HG03565 (cell line): Measurements from ENCODE around the gene GPC6.

ENCODE experiments used
- ATAC-seq: cut with Tn5 transposase; IDR thresholded peaks from one replicate; pipeline ENCODE4 v1.9.1; 2021; ENCODE audit warnings: mild to moderate bottlenecking, moderate library complexity; ENCODE audit not compliant: unreplicated experiment

Gene GPC6

DNA sequence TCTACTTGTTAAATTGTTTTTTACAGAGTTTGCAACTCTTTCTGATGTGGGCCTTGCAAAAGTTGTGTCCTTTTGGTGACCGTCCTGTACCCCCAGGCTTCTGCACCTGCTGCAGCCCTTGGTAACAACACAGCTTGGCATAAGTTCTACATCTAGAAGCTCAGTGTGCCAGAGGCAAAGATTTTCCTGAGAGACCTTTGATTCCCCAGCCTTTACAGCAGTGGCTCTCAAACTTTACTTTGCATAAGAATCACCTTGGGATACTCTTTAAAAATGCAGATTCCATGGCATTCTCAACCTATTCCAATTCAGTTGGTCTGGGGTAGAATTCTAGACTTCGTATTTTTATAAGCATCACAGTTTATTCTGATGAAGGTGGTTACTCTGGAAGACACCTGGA is 991.9 kb downstream of the GPC6 start:
- ATAC-seq = no peak

GRCh38 chr13:94218951-94219350 is 992.3 kb downstream of the GPC6 start:
- no peak for ATAC-seq

DNA sequence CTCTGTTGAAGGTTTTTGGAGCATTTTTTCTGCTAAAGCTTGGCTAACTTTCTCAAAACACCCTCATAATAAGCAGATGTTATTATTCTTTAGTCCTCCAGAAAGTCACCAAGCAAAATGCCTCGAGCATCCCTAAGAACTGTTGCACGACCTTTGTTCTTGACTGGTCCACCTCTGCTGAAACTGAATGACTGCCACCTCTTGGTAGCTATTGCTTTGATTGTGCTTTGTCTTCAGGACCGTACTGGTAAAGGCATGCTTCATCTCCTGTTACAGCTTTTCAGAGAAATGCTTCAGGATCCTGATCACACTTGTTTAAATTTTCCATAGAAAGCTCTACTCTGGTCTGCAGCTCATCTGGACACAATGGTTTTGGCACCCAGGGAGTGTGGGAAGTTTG is 998.1 kb downstream of the GPC6 start:
- no peak for ATAC-seq

GRCh38 chr13:94227255-94227879 is 1000.8 kb downstream of the GPC6 start:
- ATAC-seq = no peak

- ATAC-seq = no peak
Observed at GRCh38 chr13:94228763-94229162, 1002.2 kb downstream of the GPC6 start.

- no peak for ATAC-seq
Observed at GRCh38 chr13:94232161-94232950, 1005.7 kb downstream of the GPC6 start.

DNA sequence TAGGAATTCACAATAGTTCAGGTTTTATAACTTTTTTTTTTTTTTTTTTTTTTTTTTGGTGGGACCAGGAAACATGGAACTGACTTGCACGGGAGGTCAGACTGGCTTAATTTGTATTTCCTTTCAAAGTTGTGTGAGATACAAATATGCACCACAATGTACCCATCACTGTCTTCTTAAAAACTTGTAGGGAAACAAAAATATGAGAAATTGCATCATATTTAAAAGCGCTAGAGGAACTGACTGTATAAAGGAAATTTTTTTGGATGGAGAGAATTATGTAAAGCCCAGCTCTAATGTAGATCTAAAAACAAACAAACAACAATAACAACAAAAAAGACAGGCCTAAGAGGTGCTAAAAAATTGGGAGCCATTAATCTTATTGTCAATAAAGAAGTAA is 1006.3 kb downstream of the GPC6 start:
- ATAC-seq = no peak

- ATAC-seq = no peak
Observed at GRCh38 chr13:94233401-94233800, 1006.8 kb downstream of the GPC6 start.

DNA sequence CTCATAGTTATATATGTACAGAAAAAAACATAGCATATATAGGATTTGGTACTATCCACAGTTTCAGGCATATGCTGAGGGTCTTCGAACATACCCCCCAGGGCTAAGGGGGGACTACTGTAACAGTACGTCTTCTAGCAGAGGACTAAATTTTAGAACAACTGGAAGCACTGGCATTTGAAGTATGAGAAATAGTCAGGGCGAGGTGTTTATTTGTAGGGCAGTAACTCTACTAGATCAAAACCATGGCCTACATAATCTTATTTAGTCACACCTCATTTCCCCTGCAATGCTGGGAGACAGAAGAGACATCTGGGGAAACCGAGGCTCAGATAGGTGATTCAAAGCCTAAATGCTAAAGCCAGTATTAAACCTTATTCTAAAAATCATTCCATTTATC is 1007.2 kb downstream of the GPC6 start:
- ATAC-seq = no peak

DNA sequence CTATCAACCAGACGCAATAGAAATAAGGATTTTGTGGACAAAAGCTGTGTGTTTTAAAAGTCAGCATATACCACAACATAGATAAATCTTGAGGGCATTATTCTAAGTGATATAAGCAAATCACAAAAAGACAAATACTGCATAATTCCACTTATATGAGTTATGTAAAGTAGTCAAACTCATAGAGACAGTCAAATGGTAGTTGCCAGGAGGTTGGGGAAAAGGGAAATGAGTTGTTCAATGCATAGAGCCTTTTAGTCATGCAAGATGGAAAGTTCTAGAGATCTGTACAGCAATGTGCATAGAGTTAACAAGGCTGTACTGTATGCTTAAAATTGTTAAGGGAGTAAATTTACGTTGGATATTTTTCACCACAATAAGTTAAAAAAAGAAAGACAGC is 1008.1 kb downstream of the GPC6 start:
- no peak for ATAC-seq

DNA sequence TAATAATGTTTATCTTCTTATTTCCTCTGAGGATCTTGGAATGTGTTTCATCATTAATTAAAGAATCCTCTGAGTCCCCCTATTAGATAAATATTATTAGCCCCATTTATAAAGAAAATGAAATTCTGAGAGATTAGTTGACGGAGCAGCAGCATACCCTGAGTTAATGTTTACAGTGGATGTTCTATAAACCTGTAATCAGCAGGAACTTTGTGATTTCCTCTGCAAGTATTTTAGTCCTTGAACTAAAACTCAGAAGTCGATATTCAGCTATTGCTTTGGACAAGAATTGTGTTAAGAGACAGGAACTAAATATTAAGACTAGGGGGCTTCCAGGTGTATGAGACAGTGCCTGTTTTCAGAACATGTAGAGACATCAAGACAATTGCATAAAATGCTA is 1009.5 kb downstream of the GPC6 start:
- no peak for ATAC-seq

- no peak for ATAC-seq
Observed at GRCh38 chr13:94236872-94237271, 1010.3 kb downstream of the GPC6 start.

GRCh38 chr13:94239135-94239534 is 1012.5 kb downstream of the GPC6 start:
- ATAC-seq = peak; percentile 79

DNA sequence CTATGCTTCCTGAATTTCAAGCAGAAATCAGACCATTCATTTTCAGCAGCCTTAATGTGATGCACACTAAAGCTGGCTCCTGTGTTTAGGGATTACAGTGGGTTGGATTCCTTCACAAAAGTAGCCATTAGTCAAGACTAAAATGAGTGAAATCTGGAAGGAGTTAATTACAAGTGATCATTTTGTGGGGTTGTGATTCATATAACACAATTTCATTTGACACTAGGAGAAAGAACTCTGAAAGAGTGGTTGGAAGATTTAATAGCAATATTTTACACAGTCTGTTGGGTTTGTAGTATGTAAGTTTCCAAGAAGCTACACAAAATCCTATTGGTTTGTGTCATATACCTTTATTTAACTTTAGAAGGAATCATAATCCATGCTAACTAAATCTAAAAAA is 1015.9 kb downstream of the GPC6 start:
- ATAC-seq = no peak

- ATAC-seq = no peak
Observed at GRCh38 chr13:94243551-94243950, 1016.9 kb downstream of the GPC6 start.

- ATAC-seq = no peak
Observed at GRCh38 chr13:94246495-94246894, 1019.9 kb downstream of the GPC6 start.

GRCh38 chr13:94247890-94248289 is 1021.3 kb downstream of the GPC6 start:
- ATAC-seq = no peak

DNA sequence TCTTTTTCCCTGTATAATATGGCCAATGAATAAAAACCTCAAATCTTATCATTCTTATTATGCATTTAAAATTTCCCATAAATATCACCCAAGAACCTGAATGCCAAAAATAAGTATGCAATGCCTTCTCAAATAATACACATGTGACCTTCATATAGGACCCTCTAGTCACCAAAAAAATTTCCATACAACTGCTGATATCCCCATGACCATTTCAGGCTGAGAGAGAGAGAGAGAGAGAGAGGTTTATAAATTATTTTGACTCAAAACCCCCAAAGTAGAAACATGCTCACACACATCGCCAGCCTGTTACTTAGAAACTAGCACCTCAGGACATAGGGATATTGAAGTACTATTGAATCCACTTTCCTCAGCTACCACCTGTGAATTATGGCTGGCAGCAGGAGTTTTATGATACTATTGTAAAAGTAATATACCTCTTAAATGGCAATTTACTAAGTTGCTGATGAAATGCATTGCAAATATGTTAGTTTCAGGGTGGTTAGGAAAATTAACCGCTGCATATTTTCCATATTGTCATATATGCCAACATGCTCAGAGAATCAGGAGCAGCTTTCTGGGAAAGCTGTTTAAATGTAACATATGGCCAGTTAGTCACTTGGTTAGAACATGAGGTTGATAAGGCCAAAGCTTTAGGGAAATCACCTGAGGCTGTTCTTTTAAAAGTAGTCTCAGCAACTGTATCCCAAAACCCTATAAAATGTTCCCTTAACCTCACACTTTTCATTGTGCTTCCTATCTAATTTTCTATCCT is 1022.0 kb downstream of the GPC6 start:
- ATAC-seq = no peak

DNA sequence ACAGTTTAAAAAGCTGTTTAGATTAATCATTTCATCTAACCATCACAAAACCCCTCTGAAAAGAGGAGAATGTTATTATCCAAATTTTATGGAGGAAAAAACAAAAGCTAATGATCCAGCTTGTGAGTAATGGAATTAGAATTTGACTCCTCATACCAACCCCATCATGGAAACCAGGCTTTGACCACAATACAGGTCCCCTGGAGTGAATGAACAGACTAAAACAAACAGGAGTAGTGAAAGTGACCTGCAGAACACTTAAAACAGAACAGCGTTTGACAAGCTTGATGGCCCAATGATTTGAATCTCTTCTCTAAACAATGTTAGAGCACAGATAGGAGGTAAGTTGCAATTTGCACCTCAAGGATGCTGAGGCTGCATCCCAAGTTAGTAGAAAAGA is 1022.9 kb downstream of the GPC6 start:
- ATAC-seq = no peak

DNA sequence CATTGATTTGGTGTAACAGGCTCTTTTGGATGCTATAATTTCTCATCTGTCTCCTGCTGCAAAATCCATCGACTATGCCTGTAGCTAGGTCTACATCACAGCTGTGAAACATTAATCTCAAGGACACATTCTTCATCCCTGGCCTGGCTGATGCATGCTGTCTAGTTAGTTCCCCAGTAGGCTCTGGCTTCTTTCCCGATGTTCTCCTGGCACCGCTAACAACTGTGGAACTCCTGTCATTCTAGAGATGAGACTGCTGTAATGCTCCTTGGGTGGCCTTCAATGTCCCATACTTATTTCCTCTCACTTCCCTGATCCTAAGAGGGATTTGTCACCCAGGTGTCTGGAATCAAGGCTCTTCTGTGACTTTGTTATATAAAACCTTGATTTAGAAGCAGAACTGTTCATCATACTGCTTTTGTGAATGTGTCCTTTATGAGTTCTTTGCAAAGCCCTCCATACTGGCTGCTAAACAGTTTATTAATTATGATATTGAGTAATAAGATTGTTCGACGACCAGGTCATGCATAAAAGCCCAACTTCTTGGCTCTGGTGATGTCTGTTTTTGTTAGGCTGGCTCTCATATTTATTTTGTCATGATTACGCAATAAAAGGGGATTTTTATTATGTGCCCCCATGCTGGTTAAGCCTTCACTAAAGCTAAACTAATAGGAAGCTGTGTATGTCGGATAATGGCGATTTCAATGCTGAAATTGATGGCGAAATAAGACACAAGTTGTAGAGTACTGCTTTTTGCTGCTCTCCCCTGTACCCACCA is 1025.4 kb downstream of the GPC6 start:
- ATAC-seq = no peak

DNA sequence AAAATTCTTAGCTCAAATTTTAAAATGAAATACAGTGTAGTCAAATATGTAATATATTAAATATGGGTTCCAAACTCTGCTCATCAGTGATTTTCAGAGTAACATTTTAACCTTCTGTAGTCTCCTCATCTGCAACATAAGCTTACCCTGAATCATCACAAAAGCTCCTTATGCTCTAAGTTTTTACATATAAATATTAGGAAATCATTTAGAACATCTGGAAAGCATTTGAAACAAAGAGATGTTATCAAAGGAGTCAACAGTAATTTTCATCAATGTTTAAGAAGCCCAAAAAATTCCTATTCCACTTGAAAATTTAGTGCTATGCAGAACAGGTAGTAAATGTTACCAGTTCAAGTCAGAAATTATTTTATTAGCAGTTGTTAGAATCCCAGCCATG is 1028.1 kb downstream of the GPC6 start:
- ATAC-seq = no peak
